Vagina (tissue), 2 donors: ENCODE data around the gene UCP3. TPM values are rescaled to one million over a fixed set of nuclear protein-coding genes. Genes with fewer than 3 reads are reported as not detected.

Experiments
- DNase-seq, 2 donors: peaks; one replicate each; pipeline ENCODE4 v3.0.0-alpha.2; 2017; ENCODE audit errors: extremely low spot score in 2 of 2
- H3K27ac ChIP-seq: fragments of 200-600 bp; sonication (generic); one replicate; pipeline ENCODE4 v1.5.1; 2019
- H3K27me3 ChIP-seq: fragments of 200-600 bp; sonication (generic); one replicate; pipeline ENCODE4 v1.5.1; 2019
- H3K36me3 ChIP-seq, 2 donors: fragments of 200-600 bp; sonication (generic); one replicate each; pipeline ENCODE4 v1.5.1; 2017 to 2019
- H3K4me1 ChIP-seq: fragments of 200-600 bp; sonication (generic); one replicate; pipeline ENCODE4 v1.5.1; 2019
- H3K4me3 ChIP-seq, 2 donors: fragments of 200-600 bp; sonication (generic); 1 replicate in 1 of 2; 2 replicates in 1 of 2; pipeline ENCODE4 v1.5.1; 2016 to 2019
- H3K9me3 ChIP-seq: fragments of 200-600 bp; sonication (generic); one replicate; pipeline ENCODE4 v1.5.1; 2019
- POLR2A ChIP-seq, 2 donors: fragments of 450-650 bp; IDR thresholded peaks; one replicate each; pipeline ENCODE4 v1.6.1; 2017; ENCODE audit warnings: antibody characterized with exemption in 2 of 2, mild to moderate bottlenecking in 2 of 2, moderate library complexity in 2 of 2
- POLR2AphosphoS5 ChIP-seq, 2 donors: sonication (generic); formaldehyde crosslinking; IDR thresholded peaks; one replicate each; pipeline ENCODE4 v1.9.0; 2017; ENCODE audit warnings: antibody characterized with exemption in 2 of 2, mild to moderate bottlenecking in 2 of 2, low read depth in 1 of 2; ENCODE audit not compliant: insufficient read depth in 1 of 2
- intact Hi-C: fragments of 100-400 bp; cut with DNase I; formaldehyde crosslinking; loops from one replicate; pipeline ENCODE4 v1.15.1; 2023
- total RNA-seq: library from RNA; depleted of rRNA; stranded (reverse); fragments of >200 nt; gene quantifications from one replicate; pipeline ENCODE4 v1.2.3, GENCODE V29; 2016
- TF ChIP-seq, protein P1 (sequence below), 3 experiments: fragments of 450-650 bp in 2 of 3; fragments of 200-600 bp in 1 of 3; sonication (generic) in 1 of 3; IDR thresholded peaks; one replicate each; pipeline ENCODE4 v1.5.1; 2017 to 2019; ENCODE audit warnings: antibody characterized with exemption in 3 of 3, mild to moderate bottlenecking in 2 of 3, moderate library complexity in 2 of 3

UCP3 gene
- total RNA-seq, 1 donor from 2014 or later: 1.2 TPM

DNA sequence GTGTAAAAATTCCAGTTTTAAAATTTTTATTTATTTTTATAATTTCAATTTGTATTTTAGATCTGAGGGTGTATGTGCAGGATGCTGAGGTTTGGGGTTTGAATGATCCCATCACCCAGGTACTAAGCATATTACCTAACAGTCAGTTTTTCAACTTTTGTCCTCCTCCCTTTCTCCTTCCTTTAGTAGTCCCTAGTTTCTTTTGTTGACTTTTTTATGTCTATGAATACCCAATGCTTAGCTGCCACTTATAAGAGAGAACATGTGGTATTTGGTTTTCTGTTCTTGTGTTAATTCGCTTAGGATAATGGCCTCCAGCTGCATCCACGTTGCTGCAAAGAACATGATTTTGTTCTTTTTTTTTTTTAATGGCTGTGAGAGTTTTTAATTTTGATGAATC is 35.7 kb upstream of the UCP3 start:
- Histone ChIP-seq H3K27me3 (no peaks in the 10 kb centered on the region), H3K4me3 (no peak overlapping the region), H3K9me3 (no peaks in the 10 kb centered on the region), H3K36me3 (peaks cover 0 to 26% of the 10 kb centered on the region in 2 donors), H3K4me1 (no peaks in the 10 kb centered on the region), H3K27ac (no peak overlapping the region)
- intact Hi-C loops: no loop called here
- TF ChIP-seq, protein P1, sequence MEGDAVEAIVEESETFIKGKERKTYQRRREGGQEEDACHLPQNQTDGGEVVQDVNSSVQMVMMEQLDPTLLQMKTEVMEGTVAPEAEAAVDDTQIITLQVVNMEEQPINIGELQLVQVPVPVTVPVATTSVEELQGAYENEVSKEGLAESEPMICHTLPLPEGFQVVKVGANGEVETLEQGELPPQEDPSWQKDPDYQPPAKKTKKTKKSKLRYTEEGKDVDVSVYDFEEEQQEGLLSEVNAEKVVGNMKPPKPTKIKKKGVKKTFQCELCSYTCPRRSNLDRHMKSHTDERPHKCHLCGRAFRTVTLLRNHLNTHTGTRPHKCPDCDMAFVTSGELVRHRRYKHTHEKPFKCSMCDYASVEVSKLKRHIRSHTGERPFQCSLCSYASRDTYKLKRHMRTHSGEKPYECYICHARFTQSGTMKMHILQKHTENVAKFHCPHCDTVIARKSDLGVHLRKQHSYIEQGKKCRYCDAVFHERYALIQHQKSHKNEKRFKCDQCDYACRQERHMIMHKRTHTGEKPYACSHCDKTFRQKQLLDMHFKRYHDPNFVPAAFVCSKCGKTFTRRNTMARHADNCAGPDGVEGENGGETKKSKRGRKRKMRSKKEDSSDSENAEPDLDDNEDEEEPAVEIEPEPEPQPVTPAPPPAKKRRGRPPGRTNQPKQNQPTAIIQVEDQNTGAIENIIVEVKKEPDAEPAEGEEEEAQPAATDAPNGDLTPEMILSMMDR (IDR thresholded peaks at IDR 0.05): no peak
- no peak for DNase-seq

DNA sequence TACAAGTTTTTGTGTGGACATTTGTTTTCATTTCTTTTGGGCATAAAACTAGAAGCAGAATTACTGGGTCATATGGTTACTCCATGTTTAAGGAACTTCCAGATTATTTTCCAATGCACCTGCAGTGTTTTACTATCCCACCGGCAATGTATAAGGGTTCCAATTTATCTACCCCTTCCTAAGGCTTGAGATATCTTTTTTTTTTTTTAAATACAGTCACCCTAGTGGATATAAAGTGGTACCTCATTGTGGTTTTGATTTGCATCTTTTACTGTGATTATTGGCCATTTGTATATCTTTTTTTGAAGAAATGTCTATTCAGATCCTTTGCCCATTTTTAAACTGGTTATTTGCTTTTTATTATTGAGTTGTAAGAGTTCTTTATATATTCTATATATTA is 34.6 kb upstream of the UCP3 start:
- no peak overlapping the region for H3K27ac ChIP-seq
- H3K9me3 ChIP-seq: no peaks in the 10 kb centered on the region
- intact Hi-C loops: no loop called here
- H3K36me3 ChIP-seq: peaks cover 0 to 22% of the 10 kb centered on the region in 2 donors
- H3K4me3 ChIP-seq: no peak overlapping the region
- H3K27me3 ChIP-seq: no peaks in the 10 kb centered on the region
- no peaks in the 10 kb centered on the region for H3K4me1 ChIP-seq
- TF ChIP-seq, protein P1 (IDR thresholded peaks at IDR 0.05): no peak
- TF ChIP-seq POLR2A (IDR thresholded peaks at IDR 0.05): no peak
- no peak for TF ChIP-seq POLR2AphosphoS5 (IDR thresholded peaks at IDR 0.05; ENCODE audit: insufficient read depth in 1 of 2, low read depth in 1 of 2)
- no peak for DNase-seq

DNA sequence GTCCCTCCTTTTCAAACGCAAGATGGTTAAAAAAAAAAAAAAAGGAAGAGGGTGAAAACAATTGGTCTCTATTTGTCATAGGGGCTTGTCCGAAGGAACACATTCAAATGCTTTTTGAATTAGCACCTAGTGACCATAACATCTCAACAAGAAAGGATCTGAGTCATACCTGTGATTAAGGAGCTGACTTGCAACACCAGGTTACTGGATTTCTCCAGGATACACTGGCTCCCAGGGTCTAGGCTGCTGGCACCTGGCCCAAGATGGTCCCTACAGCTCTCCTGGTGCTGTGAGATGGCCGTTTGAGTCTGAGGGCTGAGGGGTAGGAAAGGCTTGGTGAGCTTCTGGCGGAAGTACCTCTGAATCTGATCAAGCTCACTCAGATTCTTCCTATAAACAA is 28.4 kb upstream of the UCP3 start:
- Histone ChIP-seq H3K27me3 (no peaks in the 10 kb centered on the region), H3K36me3 (peaks cover 0 to 43% of the 10 kb centered on the region in 2 donors), H3K27ac (no peak overlapping the region), H3K4me3 (no peak overlapping the region), H3K4me1 (no peaks in the 10 kb centered on the region), H3K9me3 (no peaks in the 10 kb centered on the region)
- intact Hi-C loops: no loop called here
- no peak for DNase-seq
- TF ChIP-seq POLR2A (IDR thresholded peaks at IDR 0.05): no peak
- TF ChIP-seq, protein P1 (IDR thresholded peaks at IDR 0.05): no peak
- no peak for TF ChIP-seq POLR2AphosphoS5 (IDR thresholded peaks at IDR 0.05; ENCODE audit: insufficient read depth in 1 of 2, low read depth in 1 of 2)

DNA sequence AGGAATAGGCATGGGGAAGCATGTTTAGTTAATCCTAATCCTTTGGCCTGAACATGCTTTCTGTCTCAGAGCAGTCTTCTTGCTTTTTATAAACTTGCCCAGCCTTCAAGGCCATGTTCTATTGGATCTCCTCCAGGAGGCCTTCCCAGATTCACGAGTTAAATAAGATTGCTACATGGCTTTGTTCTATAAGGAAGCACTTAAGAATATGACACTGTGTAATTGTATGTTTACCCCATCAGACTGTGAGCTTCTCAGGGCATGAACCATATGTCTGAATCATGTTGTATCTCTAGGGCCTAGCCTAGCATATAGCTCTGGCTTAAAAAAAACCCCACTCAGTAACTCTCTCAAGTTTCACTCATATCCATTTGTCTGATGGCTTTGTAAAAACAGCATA is 26.4 kb upstream of the UCP3 start:
- Histone ChIP-seq H3K4me1 (no peaks in the 10 kb centered on the region), H3K9me3 (no peaks in the 10 kb centered on the region), H3K27ac (no peak overlapping the region), H3K4me3 (no peak overlapping the region), H3K27me3 (no peaks in the 10 kb centered on the region), H3K36me3 (peaks cover 0 to 35% of the 10 kb centered on the region in 2 donors)
- TF ChIP-seq, protein P1 (IDR thresholded peaks at IDR 0.05): no peak
- TF ChIP-seq POLR2AphosphoS5 (IDR thresholded peaks at IDR 0.05; ENCODE audit: insufficient read depth in 1 of 2, low read depth in 1 of 2) (no peak), POLR2A (IDR thresholded peaks at IDR 0.05) (no peak)
- intact Hi-C loops: no loop called here
- no peak for DNase-seq

DNA sequence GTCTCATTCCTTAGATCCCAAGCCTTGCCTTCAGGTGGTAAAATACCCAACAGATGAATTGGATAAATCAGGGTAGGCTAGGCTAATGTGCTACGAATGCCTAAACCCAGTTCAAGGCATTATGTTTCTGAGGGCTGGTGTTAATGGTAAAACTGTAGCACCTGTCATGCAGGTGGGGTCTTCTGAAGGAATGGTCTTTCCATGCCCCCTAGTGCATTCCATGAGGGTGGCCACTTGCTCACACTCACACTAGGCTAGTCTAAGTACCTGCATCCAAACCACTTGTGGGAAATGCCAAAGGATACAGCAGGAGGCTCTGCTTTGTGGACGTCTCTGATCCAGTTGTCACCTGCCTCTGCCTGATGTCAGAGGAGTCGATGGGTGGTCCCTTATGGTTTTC is 24.2 kb upstream of the UCP3 start:
- intact Hi-C loops: no loop called here

More for the DNA sequence above, 24.2 kb upstream of the UCP3 start:
- Histone ChIP-seq H3K4me1 (no peaks in the 10 kb centered on the region), H3K36me3 (peaks cover 0 to 35% of the 10 kb centered on the region in 2 donors), H3K27ac (no peak overlapping the region), H3K27me3 (no peaks in the 10 kb centered on the region), H3K4me3 (no peak overlapping the region), H3K9me3 (no peaks in the 10 kb centered on the region)
- no peak for DNase-seq
- TF ChIP-seq, protein P1 (IDR thresholded peaks at IDR 0.05): no peak
- TF ChIP-seq POLR2A (IDR thresholded peaks at IDR 0.05) (no peak), POLR2AphosphoS5 (IDR thresholded peaks at IDR 0.05; ENCODE audit: insufficient read depth in 1 of 2, low read depth in 1 of 2) (no peak)
